ENCODE results near the gene ADAMTSL1. TPM values are rescaled to one million over a fixed set of nuclear protein-coding genes. Genes with fewer than 3 reads are reported as not detected.

The ADAMTSL1 gene
- total and polyA plus RNA-seq, 9 of the 15 experiments (the other 6 are each of a cell fraction or from before 2014, with no cell fraction given): 0.01 TPM; not detected in 8

- no peak overlapping the region for H3K9ac ChIP-seq (ENCODE audit: insufficient read depth in 1 of 2, low read depth in 2 of 2, low read length in 2 of 2)
These were observed 312.2 kb downstream of the ADAMTSL1 start for GRCh38 chr9:18786196-18786595.

GRCh38 chr9:18786911-18787650, 313.1 kb downstream of the ADAMTSL1 start:
- no peak overlapping the region for H3K27ac ChIP-seq (ENCODE audit: extremely low read depth, low read depth, low read length)
- ATAC-seq (no peak), FAIRE-seq (no peak), DNase-seq (ENCODE audit: extremely low read depth in 1 of 4, low spot score in 3 of 4) (no peak)
- no TSS peak for BruUV-seq (replicated peaks)
- no peak overlapping the region for H3K9ac ChIP-seq (ENCODE audit: insufficient read depth in 1 of 2, low read depth in 2 of 2, low read length in 2 of 2)
- TF ChIP-seq THAP12 (CRISPR knock-in tag; IDR thresholded peaks at IDR 0.05): no peak
- TF ChIP-seq YBX1 (IDR thresholded peaks at IDR 0.05): no peak
- H3K9me3 ChIP-seq (replicated peaks; ENCODE audit: control insufficient read depth, insufficient read depth, low read depth, low read length): no peaks in the 10 kb centered on the region
- no peak overlapping the region for H2AFZ ChIP-seq (ENCODE audit: low read depth, low read length)
- intact Hi-C loops (cut with micrococcal nuclease) (no loop called here), in situ Hi-C loops (cut with MboI) (loop anchor here (25.0 kb wide), 1 partner anchor 675 kb away; no protein-coding TSS in a partner anchor)
- H3K4me1 ChIP-seq (replicated peaks in 1 of 2; ENCODE audit: control insufficient read depth in 2 of 2, insufficient read depth in 2 of 2, low read length in 2 of 2): no peaks in the 10 kb centered on the region
- H3K4me2 ChIP-seq (ENCODE audit: insufficient read depth, low read length): no peak overlapping the region
- H4K20me1 ChIP-seq (replicated peaks; ENCODE audit: control insufficient read depth, insufficient read depth, low read length): no peaks in the 10 kb centered on the region
- no peaks in the 10 kb centered on the region for H3K27me3 ChIP-seq (ENCODE audit: control insufficient read depth in 2 of 2, insufficient read depth in 2 of 2, low read length in 2 of 2)
- no peak overlapping the region for H3K4me3 ChIP-seq
- H3K36me3 ChIP-seq (ENCODE audit: control insufficient read depth, insufficient read depth, low read length): no peaks in the 10 kb centered on the region
- CTCF ChIA-PET (ENCODE audit: low intra/inter-chr PET ratio): no interaction called here
- H3K79me2 ChIP-seq (ENCODE audit: control insufficient read depth, insufficient read depth, low read length): no peaks in the 10 kb centered on the region
- WGBS (ENCODE audit: insufficient coverage, low coverage, missing lambda C conversion rate): 0% methylated on average over 2 of the region's 2 CpGs
- POLR2A ChIA-PET: no interaction called here
- H3K9me1 ChIP-seq (ENCODE audit: control insufficient read depth, insufficient read depth, low read length): no peaks in the 10 kb centered on the region

More at GRCh38 chr9:18786196-18786595, 312.2 kb downstream of the ADAMTSL1 start:
- TF ChIP-seq HDAC1 (IDR thresholded peaks at IDR 0.05) (no peak), ZNF436 (CRISPR knock-in tag; IDR thresholded peaks at IDR 0.05) (no peak)
- 0% methylated on average over 3 of the region's 3 CpGs for WGBS (ENCODE audit: insufficient coverage, low coverage, missing lambda C conversion rate)
- no peak overlapping the region for H3K4me3 ChIP-seq
- no peak for ATAC-seq
- no peaks in the 10 kb centered on the region for H4K20me1 ChIP-seq (replicated peaks; ENCODE audit: control insufficient read depth, insufficient read depth, low read length)
- intact Hi-C loops (cut with micrococcal nuclease) (no loop called here), in situ Hi-C loops (cut with MboI) (loop anchor here (25.0 kb wide), 1 partner anchor 676 kb away; no protein-coding TSS in a partner anchor)
- no peak for FAIRE-seq
- H3K4me1 ChIP-seq (replicated peaks in 1 of 2; ENCODE audit: control insufficient read depth in 2 of 2, insufficient read depth in 2 of 2, low read length in 2 of 2): no peaks in the 10 kb centered on the region
- no TSS peak for BruUV-seq (replicated peaks)
- no peak overlapping the region for H3K27ac ChIP-seq (ENCODE audit: extremely low read depth, low read depth, low read length)
- H3K36me3 ChIP-seq (ENCODE audit: control insufficient read depth, insufficient read depth, low read length): no peaks in the 10 kb centered on the region
- H3K9me1 ChIP-seq (ENCODE audit: control insufficient read depth, insufficient read depth, low read length): no peaks in the 10 kb centered on the region
- no peaks in the 10 kb centered on the region for H3K9me3 ChIP-seq (replicated peaks; ENCODE audit: control insufficient read depth, insufficient read depth, low read depth, low read length)
- ChIA-PET CTCF (ENCODE audit: low intra/inter-chr PET ratio) (no interaction called here), POLR2A (interaction anchor here (1.1 kb wide), 1 partner anchor 8 kb away, joined by 3 read pairs; no protein-coding TSS in a partner anchor)
- no peak overlapping the region for H3K4me2 ChIP-seq (ENCODE audit: insufficient read depth, low read length)
- DNase-seq (ENCODE audit: extremely low read depth in 1 of 4, low spot score in 3 of 4): no peak
- no peaks in the 10 kb centered on the region for H3K79me2 ChIP-seq (ENCODE audit: control insufficient read depth, insufficient read depth, low read length)
- no peaks in the 10 kb centered on the region for H3K27me3 ChIP-seq (ENCODE audit: control insufficient read depth in 2 of 2, insufficient read depth in 2 of 2, low read length in 2 of 2)
- no peak overlapping the region for H2AFZ ChIP-seq (ENCODE audit: low read depth, low read length)

Measured in K562 (cell line).